IPS DF 19.7 (cell line): ENCODE results near the gene CSTB.

Experiments
- DNase-seq: peaks from one replicate; pipeline ENCODE4 v3.0.0-alpha.2; 2013; ENCODE audit warnings: low read depth, low spot score

Gene CSTB

DNA sequence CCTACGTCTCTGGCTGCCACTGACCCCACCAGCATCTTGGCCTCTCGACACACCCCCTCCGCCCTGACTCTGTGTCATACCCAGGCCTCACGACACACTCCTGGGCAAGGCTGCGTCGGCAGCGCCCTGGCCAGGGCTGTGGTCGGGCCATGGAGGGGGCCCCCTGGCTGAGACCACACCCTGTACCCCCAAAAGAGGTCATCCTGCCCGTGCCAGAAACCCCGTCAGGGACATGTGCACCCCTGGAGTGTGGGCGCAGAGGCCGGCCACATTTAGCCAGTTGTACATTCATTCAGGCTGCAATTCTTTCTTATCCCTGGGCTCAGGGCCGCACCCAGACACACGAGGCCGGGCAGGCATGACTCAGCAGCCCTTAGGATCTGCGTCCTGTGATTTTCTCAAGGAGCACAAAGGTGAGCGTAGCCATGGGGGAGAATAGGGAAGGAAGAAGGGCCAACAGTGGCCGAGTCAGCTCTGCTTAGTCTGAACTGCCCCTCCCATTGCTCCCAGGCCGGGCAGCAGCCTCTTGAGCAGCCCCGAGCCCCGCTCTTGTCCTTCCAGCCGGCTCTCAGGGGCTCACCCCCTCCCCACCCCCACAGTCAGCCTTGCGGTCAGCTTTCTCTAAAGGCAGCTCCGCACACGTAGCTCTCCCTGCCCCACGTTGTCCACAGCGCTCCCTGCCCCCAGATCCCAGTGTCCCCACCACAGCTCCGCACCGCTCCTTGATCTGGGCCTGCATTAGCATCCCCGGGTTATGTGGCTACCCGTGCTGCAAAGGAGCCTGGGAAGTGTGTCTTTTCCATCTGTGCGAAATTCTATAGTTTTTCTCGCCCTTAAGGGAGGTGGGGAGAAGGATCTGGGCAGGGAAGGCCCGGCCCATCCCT lies 7.9 kb downstream of the CSTB start:
- no peak for DNase-seq

- DNase-seq = no peak
These were observed 8.6 kb downstream of the CSTB start for GRCh38 chr21:43767498-43767983.

GRCh38 chr21:43766734-43767497 lies 9.2 kb downstream of the CSTB start:
- no peak for DNase-seq

DNA sequence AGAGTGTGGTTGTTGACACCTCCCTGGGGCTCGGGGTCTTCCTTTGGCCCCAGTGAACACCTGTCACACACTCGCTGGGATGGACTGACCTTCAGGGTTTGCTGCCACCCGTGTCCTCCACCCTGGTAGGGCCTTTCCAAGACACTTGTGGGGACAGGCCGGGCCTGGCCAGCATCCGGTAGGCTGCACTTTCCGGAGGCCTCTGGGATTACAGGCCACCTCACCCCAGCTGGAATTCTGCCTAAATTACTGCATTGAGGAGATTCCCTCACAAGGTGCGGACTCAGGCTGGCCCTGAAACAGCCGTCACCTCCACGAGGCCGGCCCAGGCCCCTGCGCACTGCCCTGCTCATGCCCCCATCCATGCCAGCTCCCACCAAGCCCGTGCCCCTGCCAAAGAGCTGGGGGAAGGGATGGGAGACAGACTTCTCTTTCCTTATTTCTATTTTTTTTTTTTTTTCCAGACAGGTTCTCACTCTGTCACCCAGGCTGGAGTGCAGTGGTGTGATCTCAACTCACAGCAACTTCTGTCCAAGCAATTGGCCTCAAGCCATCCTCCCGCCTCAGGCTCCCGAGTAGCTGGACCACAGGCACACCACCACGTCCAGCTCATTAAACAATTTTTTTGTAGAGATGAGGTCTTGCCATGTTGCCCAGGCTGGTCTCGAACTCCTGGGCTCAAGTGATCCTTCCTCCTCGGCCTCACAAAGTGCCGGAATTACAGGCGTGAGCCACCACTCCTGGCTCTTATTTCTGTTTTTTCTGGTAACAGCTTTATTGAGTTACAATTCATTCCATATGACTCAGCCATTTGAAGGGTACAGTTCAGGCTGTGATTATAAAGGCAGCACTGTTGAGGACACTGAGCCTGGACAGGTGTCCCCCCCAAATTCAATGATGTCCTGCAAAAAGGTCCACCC lies 11.3 kb downstream of the CSTB start:
- no peak for DNase-seq

- DNase-seq = no peak
These were observed 12.1 kb downstream of the CSTB start for GRCh38 chr21:43763901-43764523.

- DNase-seq = no peak
These were observed 13.6 kb downstream of the CSTB start for GRCh38 chr21:43762303-43763128.

DNA sequence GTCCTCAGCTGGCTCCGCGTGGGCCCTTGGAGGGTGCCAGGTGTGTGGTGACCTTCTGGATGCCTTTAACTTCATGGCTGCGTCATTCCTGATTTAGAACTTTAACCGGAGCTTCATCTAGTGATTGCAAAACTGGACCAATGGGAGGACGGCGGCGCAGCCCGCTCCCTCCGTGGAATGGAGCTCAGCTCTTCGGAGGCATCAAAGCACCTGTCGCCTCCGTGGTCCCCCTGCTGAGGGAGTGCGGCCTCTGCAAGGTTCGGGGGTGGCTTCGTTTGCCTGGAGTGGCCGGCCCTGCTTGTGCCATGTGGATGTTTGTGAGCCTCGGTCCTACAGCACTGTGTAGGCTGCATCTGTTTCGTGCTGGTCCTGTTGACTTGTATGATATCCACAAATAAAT lies 14.2 kb downstream of the CSTB start:
- DNase-seq = no peak

GRCh38 chr21:43760391-43760958 lies 15.6 kb downstream of the CSTB start:
- DNase-seq = no peak

- no peak for DNase-seq
These were observed 16.5 kb downstream of the CSTB start for GRCh38 chr21:43759651-43760050.

DNA sequence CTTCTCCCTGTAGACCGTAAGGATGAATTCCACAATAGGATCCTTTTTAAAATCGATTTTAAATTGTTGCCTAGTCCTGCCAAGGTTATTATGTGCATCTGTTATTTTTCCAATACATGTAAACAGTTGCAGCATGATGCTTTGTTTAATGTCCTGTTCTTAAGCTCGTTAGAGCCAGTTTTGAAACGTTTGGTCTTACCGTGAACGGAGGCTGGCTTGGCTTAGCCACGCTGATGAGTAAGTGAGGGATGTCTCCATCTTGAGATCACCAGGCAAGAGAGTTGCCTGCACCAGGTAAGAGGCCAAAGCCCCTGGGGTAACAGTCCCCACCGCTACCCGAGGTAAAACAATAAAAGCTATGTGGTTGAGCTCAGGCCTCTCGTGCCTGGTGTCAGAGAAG lies 17.3 kb downstream of the CSTB start:
- no peak for DNase-seq

DNA sequence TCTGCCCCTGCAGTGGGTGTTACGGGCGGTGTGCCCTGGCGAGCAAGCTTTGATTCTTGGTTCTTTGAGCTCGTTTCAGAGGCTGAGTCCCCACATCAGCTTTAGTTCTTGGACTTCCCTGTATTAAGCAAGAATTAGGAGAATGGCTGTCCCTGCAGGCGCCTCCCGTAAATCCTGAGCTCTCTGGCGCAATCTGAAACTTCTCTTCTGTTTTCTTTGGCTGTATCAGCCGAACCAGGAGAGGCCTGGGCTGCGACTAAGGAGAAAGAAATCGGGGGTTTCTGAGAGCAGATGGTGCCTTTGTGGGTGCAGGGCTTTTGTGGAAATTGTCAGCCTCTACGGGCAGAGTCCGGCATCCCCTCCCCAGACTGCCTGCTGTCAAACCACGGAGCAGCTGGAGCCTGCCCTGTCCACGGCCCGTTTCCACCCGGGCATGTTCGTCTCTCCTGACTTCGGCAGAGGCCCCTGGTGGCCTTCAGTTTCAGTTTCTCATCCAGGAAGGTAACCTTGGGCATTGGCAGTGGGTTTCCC lies 17.9 kb downstream of the CSTB start:
- no peak for DNase-seq

GRCh38 chr21:43757601-43758000 lies 18.5 kb downstream of the CSTB start:
- DNase-seq = no peak

GRCh38 chr21:43755820-43756594 lies 20.1 kb downstream of the CSTB start:
- DNase-seq = no peak

GRCh38 chr21:43754948-43755781 lies 20.9 kb downstream of the CSTB start:
- DNase-seq = no peak

GRCh38 chr21:43753439-43753799 lies 22.7 kb downstream of the CSTB start:
- no peak for DNase-seq

DNA sequence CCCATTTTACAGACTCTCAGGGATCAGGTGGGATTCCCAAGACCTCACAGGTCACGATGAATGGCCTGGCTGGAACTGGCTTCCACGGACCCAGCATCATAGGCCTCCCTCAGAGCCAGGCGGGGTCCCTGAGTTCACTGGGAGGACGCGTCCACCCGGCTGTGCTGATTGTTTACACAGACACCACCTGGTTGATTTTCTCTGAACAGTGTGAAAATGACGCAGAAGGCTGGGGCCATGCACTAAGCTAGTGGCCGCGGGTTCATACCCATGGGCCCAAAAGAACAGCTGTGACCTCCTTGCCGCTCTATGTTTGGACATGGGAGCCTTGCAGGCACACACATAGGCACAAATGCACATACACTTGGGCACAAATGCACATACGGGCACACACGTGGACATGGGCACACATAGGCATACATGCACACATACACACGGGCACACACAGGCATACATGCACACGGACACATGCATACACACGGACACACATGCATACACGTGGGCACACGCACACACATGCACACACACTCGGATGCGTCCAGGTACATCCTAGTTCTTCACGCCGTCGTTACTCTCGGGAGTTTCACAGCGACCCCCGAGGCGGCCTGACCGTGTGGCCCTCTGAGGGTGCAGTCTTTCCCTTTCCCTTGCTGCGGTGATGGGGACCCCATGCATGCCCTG lies 23.2 kb downstream of the CSTB start:
- no peak for DNase-seq

DNA sequence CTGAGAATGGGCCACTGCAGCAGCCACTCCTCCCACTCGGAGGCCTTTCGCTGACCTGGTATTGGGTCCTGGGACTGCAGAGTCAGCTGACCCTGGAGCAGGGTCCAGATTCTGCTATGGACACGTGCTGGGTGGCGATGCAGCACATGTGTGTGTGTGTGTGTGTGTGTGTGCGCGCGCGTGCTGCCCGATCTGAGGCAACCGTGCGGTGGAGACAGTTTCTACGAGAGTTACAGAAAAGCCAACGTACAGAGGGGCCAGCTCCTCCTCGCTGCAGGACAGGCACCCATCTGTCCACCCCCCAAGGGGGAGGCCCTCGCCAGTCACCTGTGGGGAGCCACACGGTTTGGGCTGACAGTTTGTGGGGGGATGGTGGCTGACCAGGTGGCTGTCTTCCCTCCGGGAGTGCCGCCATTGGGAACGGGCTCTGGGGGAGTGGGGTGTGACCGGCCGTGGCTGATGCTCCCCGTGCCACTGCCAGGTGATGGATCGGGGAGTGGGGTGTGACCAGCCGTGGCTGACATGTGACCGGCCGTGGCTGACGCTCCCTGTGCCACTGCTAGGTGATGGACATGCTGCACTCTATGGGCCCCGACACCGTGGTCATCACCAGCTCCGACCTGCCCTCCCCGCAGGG lies 24.0 kb downstream of the CSTB start:
- no peak for DNase-seq
